CD4-positive, alpha-beta T cell treated with Interleukin-4 for 1 hour (primary cell): ENCODE data around the gene C15orf39.
A peak's percentile ranks its signal among the peaks of the same experiment; 100 is the strongest.
"Not testable (repeated sequence)": the region's sequence is repeated elsewhere in the genome, so short reads cannot be mapped to it uniquely, and the experiment has no call there.

Experiments used
- DNase-seq, 2 donors: peaks; one replicate each; pipeline ENCODE4 v3.0.0-alpha.2; 2020 to 2022

C15orf39 gene

GRCh38 chr15:75201616-75202250 lies at the start of gene C15orf39:
TSS of gene C15orf39 (plus strand) at chr15:75201882. CDS start at chr15:75206049, 4,167 bp downstream.
- peak; percentile 76 to 81 for DNase-seq

- no peak for DNase-seq
Observed at GRCh38 chr15:75152382-75153079, 49.2 kb upstream of the C15orf39 start.

GRCh38 chr15:75153087-75153486 lies 48.6 kb upstream of the C15orf39 start:
- DNase-seq: peak; percentile 39 to 63

GRCh38 chr15:75153565-75154276 lies 48.0 kb upstream of the C15orf39 start:
- peak; percentile 13 to 30 for DNase-seq

- no peak for DNase-seq
Observed at GRCh38 chr15:75154461-75155062, 47.1 kb upstream of the C15orf39 start.

GRCh38 chr15:75156326-75157215 lies 45.1 kb upstream of the C15orf39 start:
- no peak for DNase-seq

GRCh38 chr15:75158402-75158801 lies 43.3 kb upstream of the C15orf39 start:
- no peak for DNase-seq

- no peak for DNase-seq
Observed at GRCh38 chr15:75159244-75159643, 42.4 kb upstream of the C15orf39 start.

GRCh38 chr15:75161106-75161916 lies 40.4 kb upstream of the C15orf39 start:
- DNase-seq: no peak

- peak in 1 of 2 donors; percentile 53 for DNase-seq
Observed at GRCh38 chr15:75161917-75162414, 39.7 kb upstream of the C15orf39 start.

- DNase-seq: no peak
Observed at GRCh38 chr15:75163150-75163564, 38.5 kb upstream of the C15orf39 start.

- no peak for DNase-seq
Observed at GRCh38 chr15:75164625-75165350, 36.9 kb upstream of the C15orf39 start.

- not testable (repeated sequence) for DNase-seq
Observed at GRCh38 chr15:75166489-75167063, 35.1 kb upstream of the C15orf39 start.

GRCh38 chr15:75167588-75168350 lies 33.9 kb upstream of the C15orf39 start:
- peak in 1 of 2 donors; percentile 39 for DNase-seq

GRCh38 chr15:75168374-75168773 lies 33.3 kb upstream of the C15orf39 start:
- no peak for DNase-seq

- DNase-seq: no peak
Observed at GRCh38 chr15:75170203-75170602, 31.5 kb upstream of the C15orf39 start.

GRCh38 chr15:75170711-75171341 lies 30.9 kb upstream of the C15orf39 start:
- DNase-seq: no peak

- DNase-seq: no peak
Observed at GRCh38 chr15:75171408-75171807, 30.3 kb upstream of the C15orf39 start.
